Cortex of kidney (tissue), 1 donor: ENCODE results near the gene ITPRID2.

Experiments
- DNase-seq: peaks from one replicate; lab custom pipeline; 2025; lab: John Stamatoyannopoulos, UW

Gene ITPRID2

DNA sequence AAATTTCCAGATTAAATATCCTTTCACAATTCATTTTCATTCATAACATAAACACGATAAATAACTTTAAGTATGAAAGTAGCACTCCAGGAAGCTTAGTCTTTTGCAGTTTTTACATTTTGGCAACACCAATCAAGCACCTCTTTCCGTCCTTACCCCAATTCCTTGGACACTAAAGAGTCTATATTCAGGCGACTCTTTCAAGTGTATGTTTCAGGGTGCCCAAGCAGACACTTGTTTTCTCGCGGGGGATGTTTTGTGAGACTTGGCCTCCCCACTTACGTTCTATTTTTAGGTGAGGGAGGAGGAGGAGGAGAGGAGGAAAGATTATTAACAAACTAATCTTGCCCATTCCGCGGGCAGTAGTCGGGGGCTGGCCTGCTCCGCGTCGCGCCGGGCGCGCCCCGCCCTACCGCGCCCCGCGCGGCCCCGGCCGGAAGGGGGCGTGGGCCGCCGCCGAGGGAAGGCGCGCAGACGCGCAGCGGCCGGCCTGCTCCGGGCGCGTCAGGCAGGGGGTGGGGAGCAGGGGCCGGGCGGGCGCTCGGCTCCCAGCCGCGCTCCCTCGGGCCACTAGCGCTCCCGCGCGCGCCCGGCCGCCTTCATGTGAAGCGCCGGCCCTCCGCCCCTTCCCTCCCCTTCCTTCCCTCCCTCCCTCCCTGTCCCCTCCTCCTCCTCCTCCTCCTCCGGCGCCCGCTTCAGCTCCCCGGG, at the start of gene ITPRID2:
Gene ITPRID2 (plus strand): TSS at position 473 of the 708 bp plus-strand sequence. CDS start 337 bp downstream, outside the sequence.
- no peak for DNase-seq

- DNase-seq = no peak
Observed at GRCh38 chr2:181844551-181845290, 46.8 kb upstream of the ITPRID2 start.

GRCh38 chr2:181846399-181847197, 44.9 kb upstream of the ITPRID2 start:
- no peak for DNase-seq

DNA sequence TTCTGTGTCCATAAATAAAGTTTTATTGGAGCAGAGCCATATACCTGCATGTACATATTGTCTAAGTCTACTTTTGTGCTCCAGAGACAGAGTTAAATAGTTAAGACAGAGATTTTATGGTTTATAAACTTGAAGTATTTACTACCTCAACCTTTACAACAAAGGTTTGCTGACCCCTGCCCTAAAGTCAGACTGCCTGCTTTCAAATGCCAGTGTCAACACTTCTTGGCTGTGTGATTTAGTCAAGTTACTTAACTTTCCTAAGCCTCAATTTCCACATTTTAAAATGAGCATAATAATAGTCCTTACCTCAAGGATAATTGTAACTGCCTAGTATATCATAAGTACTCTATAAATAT, 44.4 kb upstream of the ITPRID2 start:
- DNase-seq = no peak

DNA sequence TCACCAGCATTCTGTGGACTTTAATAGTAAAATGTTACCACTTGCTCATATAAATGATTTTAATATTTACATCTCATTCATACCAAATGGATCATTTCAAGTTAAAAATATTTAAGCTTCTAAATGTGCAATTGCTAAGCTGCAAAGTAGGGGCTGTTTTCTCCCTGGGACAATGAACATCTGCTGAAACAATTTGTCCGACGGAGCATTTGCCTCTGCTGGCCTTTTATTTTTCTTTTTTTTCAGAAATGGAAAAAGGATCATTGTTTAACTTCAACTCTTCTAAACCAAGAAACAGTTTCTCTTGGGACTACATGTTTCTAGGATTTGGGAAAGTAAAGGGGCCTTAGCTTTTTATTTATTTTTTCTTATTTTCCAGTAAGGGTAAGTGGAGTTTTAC, 43.8 kb upstream of the ITPRID2 start:
- no peak for DNase-seq

GRCh38 chr2:181848261-181848886, 43.2 kb upstream of the ITPRID2 start:
- no peak for DNase-seq

DNA sequence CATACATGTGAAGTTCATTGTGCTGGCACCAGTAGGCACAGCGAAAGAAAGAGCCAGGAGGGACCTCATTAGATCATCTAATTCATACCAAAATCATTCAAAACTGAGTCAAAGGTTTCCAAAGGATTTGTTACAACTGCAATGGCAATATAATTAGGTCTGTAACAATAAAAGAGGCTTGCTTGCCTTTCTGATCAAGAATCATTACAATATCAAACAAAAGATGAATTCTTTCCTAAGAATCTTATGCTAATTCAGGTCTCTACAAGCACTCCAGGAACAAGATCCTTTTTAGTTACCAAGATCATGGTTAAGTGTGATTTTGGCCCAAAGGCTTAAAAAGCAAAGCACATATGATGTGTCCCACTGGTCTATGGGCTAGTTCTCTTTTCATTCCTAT, 41.9 kb upstream of the ITPRID2 start:
- DNase-seq = no peak

GRCh38 chr2:181850936-181851560, 40.5 kb upstream of the ITPRID2 start:
- no peak for DNase-seq

GRCh38 chr2:181851726-181852125, 39.8 kb upstream of the ITPRID2 start:
- no peak for DNase-seq

GRCh38 chr2:181853696-181854095, 37.8 kb upstream of the ITPRID2 start:
- no peak for DNase-seq

- DNase-seq = no peak
Observed at GRCh38 chr2:181857483-181857882, 34.0 kb upstream of the ITPRID2 start.

DNA sequence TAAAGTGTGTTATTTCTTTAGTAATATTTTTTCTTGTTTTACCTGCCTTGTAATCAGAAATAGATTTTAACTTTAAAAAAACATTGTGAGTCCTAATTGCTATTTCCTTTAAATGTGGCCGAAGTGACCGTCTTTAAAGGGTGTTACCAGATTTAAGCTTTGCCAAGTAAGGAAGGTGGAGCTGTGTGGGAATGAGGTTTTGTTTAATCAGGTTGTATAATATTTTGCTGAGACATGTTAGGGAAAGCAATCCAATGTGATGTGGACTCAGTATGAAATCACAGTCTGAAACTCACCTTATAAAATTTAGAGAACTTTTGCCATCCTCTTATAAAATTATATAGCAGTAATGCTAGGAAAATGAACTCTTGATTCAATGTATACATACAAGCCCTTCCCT, 32.9 kb upstream of the ITPRID2 start:
- DNase-seq = no peak

- no peak for DNase-seq
Observed at GRCh38 chr2:181859123-181859522, 32.4 kb upstream of the ITPRID2 start.

DNA sequence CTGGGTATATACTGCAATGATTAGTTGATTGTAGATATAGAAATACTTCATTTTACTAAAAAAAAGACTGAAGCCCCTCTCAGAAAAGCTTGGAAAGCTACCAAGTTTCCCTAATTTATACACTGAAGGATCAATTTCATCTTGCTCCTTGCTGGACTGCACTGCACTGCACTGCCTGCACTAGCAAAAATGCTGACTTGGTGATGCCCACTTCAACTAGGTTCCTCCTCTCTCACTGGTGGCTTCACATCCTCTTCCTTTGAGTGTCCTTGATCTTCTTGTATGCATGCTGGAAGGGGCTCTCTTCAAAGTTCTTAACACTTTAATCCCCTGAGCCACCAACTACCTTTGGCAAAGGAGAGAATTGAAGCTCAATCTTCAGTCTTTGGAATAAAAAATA, 31.7 kb upstream of the ITPRID2 start:
- no peak for DNase-seq

- DNase-seq = no peak
Observed at GRCh38 chr2:181861379-181861778, 30.2 kb upstream of the ITPRID2 start.

GRCh38 chr2:181862583-181863281, 28.8 kb upstream of the ITPRID2 start:
- no peak for DNase-seq

GRCh38 chr2:181872178-181872577, 19.4 kb upstream of the ITPRID2 start:
- no peak for DNase-seq

DNA sequence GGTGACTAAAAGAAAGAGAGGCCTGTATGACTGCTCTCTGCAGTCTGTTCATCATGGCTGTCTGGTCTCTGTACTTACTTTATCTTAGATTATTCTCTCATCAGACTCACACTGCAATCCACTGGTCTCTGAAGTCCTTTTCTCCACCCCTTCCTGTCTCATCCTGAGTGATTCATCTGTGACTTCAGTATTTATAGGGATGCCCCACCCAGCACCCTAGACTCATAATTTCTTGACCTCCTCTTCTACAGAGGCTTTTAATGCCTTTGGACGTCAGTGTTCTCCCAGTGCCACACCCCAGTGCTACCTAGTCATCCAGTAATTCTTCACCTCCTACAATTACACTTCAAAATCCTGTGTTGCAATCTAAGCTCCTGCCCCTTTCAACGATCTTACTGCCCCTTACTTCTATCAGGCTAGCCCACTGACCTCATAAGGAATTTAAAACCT, 14.9 kb upstream of the ITPRID2 start:
- no peak for DNase-seq

- no peak for DNase-seq
Observed at GRCh38 chr2:181877181-181877664, 14.3 kb upstream of the ITPRID2 start.

- DNase-seq = no peak
Observed at GRCh38 chr2:181878448-181878847, 13.1 kb upstream of the ITPRID2 start.

DNA sequence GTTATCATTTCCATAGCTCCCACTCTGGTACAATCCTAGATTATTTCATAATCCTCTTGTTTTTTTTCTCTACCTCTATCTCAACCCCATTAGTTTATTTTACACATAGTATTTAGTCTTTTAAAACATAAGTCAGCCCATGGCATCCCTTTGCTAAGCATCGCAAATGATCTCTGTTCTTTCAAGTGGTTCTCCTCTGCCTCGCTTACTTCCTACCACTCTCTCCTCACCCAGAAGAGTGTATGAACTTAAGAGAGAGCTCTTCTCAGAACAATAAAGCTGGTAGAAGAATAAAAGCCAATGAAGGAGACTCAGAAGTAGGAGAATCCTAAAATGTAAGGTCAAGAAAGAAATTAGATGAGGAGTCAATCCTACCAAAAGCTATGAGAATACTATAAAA, 12.2 kb upstream of the ITPRID2 start:
- DNase-seq = no peak
